Natural killer cell (primary cell): ENCODE measurements around the gene KRTAP5-3. TPM values are rescaled to one million over a fixed set of nuclear protein-coding genes. Genes with fewer than 3 reads are reported as not detected.
A peak's percentile ranks its signal among the peaks of the same experiment; 100 is the strongest.
"Not testable (repeated sequence)": the region's sequence is repeated elsewhere in the genome, so short reads cannot be mapped to it uniquely, and the experiment has no call there.

Experiments
- ATAC-seq, 3 donors: fragments of 150-1000 bp in 2 of 3; fragments of 200-7000 bp in 1 of 3; cut with Tn5 transposase; 1 replicate in 1 of 3; 2 replicates in 2 of 3; pipeline ENCODE4 v1.10.0; 2021; ENCODE audit warnings: mild to moderate bottlenecking in 2 of 3, moderate library complexity in 2 of 3
- DNase-seq, 2 donors: peaks; one replicate each; pipeline versions ENCODE4 v3.0.0 to v3.0.0-alpha.2; 2013 to 2021; ENCODE audit warnings: mixed read lengths in 1 of 2
- H3K27ac ChIP-seq: one replicate; pipeline ENCODE4 v1.5.1; 2013; ENCODE audit warnings: mild to moderate bottlenecking, low read length
- H3K27me3 ChIP-seq: one replicate; pipeline ENCODE4 v1.6.1; 2013; ENCODE audit warnings: low read length; ENCODE audit not compliant: control insufficient read depth, insufficient read depth
- H3K36me3 ChIP-seq: one replicate; pipeline ENCODE4 v1.6.1; 2013; ENCODE audit warnings: low read length; ENCODE audit not compliant: control insufficient read depth, insufficient read depth
- H3K4me1 ChIP-seq: one replicate; pipeline ENCODE4 v1.6.1; 2013; ENCODE audit warnings: low read length; ENCODE audit not compliant: control insufficient read depth, insufficient read depth
- H3K4me3 ChIP-seq: one replicate; pipeline ENCODE4 v1.5.1; 2013; ENCODE audit warnings: low read length
- H3K9me3 ChIP-seq: one replicate; pipeline ENCODE4 v1.6.1; 2013; ENCODE audit warnings: low read length; ENCODE audit not compliant: control insufficient read depth, insufficient read depth
- H3K27ac Mint-ChIP-seq, 2 donors: one replicate each; pipeline ENCODE4 v1.8.0; 2022; ENCODE audit warnings: mild to moderate bottlenecking in 2 of 2, mixed read lengths in 2 of 2, moderate library complexity in 1 of 2
- H3K27me3 Mint-ChIP-seq, 2 donors: one replicate each; pipeline ENCODE4 v1.8.0; 2022; ENCODE audit warnings: low read depth in 2 of 2, mixed read lengths in 2 of 2
- H3K36me3 Mint-ChIP-seq: one replicate; pipeline ENCODE4 v1.8.0; 2022; ENCODE audit warnings: mixed read lengths
- H3K4me1 Mint-ChIP-seq, 2 donors: one replicate each; pipeline ENCODE4 v1.8.0; 2022; ENCODE audit warnings: mixed read lengths in 2 of 2
- H3K4me3 Mint-ChIP-seq: one replicate; pipeline ENCODE4 v1.8.0; 2022; ENCODE audit warnings: mild to moderate bottlenecking, moderate library complexity, mixed read lengths
- H3K9me3 Mint-ChIP-seq, 2 donors: one replicate each; pipeline ENCODE4 v1.8.0; 2022; ENCODE audit warnings: mixed read lengths in 2 of 2
- WGBS: methylation state at CpG from one replicate; pipeline ENCODE4 v1.1.7; 2013; ENCODE audit warnings: missing lambda C conversion rate; ENCODE audit not compliant: insufficient coverage; 5-methylcytosine and 5-hydroxymethylcytosine counted together
- intact Hi-C: fragments of 100-400 bp; cut with micrococcal nuclease; formaldehyde crosslinking; loops from one replicate; pipeline ENCODE4 v1.14.2; 2022
- total RNA-seq, 4 donors: library from RNA; stranded (reverse); fragments of 120-200 nt in 1 of 4; gene quantifications; one replicate each; pipeline versions ENCODE4 v1.2.3 to v1.2.4, GENCODE V29; 2013 to 2022
- TF ChIP-seq, protein P1 (sequence below): fragments of 200-600 bp; IDR thresholded peaks from one replicate; pipeline ENCODE4 v1.8.0; 2022; ENCODE audit warnings: antibody characterized with exemption

Gene KRTAP5-3
- total RNA-seq, 3 donors from 2014 or later (not counting 1 experiment from before 2014, with no cell fraction given), result not detected

DNA sequence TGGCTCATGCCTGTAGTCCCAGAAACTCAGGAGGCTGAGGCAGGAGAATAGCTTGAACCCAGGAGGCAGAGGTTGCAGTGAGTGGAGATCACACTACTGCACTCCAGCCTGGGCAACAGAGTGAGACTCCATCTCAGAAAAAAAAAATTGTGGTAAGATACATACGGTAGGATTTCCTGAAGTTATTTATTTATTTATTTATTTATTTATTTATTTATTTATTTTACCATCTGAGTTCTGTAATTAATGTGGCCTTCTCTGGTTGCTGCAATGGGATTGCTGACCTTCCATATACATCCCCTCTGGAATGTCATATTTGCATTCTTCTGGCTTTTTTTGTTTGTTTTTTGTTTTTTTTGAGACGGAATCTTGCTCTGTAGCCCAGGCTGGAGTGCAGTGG lies 25.4 kb downstream of the KRTAP5-3 start:
- H3K4me3 Mint-ChIP-seq, H3K4me1 Mint-ChIP-seq, H3K9me3 Mint-ChIP-seq, H3K36me3 Mint-ChIP-seq, ATAC-seq, intact Hi-C loops, H3K9me3 ChIP-seq, H3K27me3 ChIP-seq, H3K36me3 ChIP-seq, H3K27ac ChIP-seq, H3K4me3 ChIP-seq, H3K27ac Mint-ChIP-seq, DNase-seq: not testable (repeated sequence)
- H3K4me1 ChIP-seq, result peaks cover 19% of the 10 kb centered on the region
- H3K27me3 Mint-ChIP-seq, result peaks cover 6 to 13% of the 10 kb centered on the region in 2 donors
- WGBS, result 100% methylated on average over 1 of the region's 2 CpGs

DNA sequence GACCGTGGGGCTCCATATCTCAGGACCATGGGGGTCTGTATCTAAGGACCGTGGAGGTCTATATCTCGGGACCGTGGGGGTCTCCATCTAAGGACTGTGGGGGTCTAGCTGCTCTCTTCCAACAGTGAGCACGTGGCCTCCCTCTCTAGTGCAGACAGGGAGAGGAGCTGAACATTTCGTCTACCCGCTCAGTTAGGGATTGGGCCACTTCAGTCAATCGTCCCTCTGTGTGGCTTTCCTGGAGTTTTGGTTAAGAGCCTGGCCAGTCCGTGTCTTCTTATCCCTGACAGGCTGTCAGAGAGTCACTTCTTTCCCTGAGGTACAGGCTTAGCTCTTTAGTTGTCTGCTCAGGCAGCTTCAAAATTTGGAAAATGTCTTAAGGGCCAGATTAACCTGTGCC lies 26.3 kb downstream of the KRTAP5-3 start:
- peaks cover 16% of the 10 kb centered on the region for H3K4me1 ChIP-seq
- WGBS, result 82% methylated on average over 9 of the region's 9 CpGs
- no peaks in the 10 kb centered on the region for H3K4me1 Mint-ChIP-seq
- no peaks in the 10 kb centered on the region for H3K36me3 ChIP-seq
- no peaks in the 10 kb centered on the region for H3K36me3 Mint-ChIP-seq
- TF ChIP-seq, protein P1, sequence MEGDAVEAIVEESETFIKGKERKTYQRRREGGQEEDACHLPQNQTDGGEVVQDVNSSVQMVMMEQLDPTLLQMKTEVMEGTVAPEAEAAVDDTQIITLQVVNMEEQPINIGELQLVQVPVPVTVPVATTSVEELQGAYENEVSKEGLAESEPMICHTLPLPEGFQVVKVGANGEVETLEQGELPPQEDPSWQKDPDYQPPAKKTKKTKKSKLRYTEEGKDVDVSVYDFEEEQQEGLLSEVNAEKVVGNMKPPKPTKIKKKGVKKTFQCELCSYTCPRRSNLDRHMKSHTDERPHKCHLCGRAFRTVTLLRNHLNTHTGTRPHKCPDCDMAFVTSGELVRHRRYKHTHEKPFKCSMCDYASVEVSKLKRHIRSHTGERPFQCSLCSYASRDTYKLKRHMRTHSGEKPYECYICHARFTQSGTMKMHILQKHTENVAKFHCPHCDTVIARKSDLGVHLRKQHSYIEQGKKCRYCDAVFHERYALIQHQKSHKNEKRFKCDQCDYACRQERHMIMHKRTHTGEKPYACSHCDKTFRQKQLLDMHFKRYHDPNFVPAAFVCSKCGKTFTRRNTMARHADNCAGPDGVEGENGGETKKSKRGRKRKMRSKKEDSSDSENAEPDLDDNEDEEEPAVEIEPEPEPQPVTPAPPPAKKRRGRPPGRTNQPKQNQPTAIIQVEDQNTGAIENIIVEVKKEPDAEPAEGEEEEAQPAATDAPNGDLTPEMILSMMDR, result no peak
- DNase-seq (no peak), ATAC-seq (no peak)
- H3K27ac Mint-ChIP-seq, result no peak overlapping the region
- H3K9me3 ChIP-seq, result peaks cover 6% of the 10 kb centered on the region
- H3K4me3 Mint-ChIP-seq, result no peak overlapping the region
- no peaks in the 10 kb centered on the region for H3K9me3 Mint-ChIP-seq
- H3K27me3 ChIP-seq, result no peaks in the 10 kb centered on the region
- no peak overlapping the region for H3K4me3 ChIP-seq
- H3K27ac ChIP-seq, result no peak overlapping the region
- peaks cover 6 to 13% of the 10 kb centered on the region in 2 donors for H3K27me3 Mint-ChIP-seq
- intact Hi-C loops, result no loop called here

DNA sequence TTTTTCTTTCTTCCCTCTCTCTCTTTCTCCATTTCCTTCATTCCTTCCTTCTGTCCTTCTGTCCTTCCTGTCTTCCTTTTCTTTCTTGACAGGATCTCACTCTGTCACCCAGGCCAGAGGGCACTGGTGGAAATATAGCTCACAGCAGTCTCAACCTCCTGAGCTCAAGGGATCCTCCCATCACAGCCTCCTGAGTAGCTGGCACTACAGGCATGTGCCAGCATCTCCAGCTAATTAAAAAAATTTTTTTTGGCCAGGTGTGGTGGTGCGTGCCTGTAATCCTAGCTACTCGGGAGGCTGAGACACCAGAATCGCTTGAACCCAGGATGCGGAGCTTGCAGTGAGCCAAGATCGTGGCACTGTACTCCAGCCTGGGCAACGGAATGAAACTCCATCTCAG lies 31.4 kb downstream of the KRTAP5-3 start:
- no peak overlapping the region for H3K27ac Mint-ChIP-seq
- peak overlapping the region; percentile 41 for H3K4me3 Mint-ChIP-seq

DNA sequence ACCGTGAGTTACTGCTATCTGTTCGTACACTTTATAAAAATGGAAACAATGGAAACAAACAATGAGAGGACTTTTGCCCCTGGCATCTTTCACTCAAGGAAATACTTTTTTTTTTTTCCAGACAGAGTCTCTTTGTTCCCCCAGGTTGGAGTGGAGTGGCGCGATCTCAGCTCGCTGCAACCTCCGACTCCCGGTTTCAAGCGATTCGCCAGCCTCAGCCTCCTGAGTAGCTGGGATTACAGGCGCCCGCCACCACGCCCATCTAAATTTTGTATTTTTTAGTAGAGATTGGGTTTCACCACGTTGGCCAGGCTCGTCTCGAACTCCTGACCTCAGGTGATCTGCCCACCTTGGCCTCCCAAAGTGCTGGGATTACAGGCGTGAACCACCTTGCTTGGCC lies 32.5 kb downstream of the KRTAP5-3 start:
- not testable (repeated sequence) for H3K27ac Mint-ChIP-seq, H3K36me3 Mint-ChIP-seq, H3K27me3 ChIP-seq, H3K4me3 ChIP-seq, H3K9me3 Mint-ChIP-seq, H3K36me3 ChIP-seq, ATAC-seq, H3K27ac ChIP-seq, DNase-seq, H3K9me3 ChIP-seq
- H3K4me3 Mint-ChIP-seq, result peak overlapping the region; percentile 69
- 88% methylated on average over 16 of the region's 16 CpGs for WGBS
- intact Hi-C loops, result loop anchor here (2.0 kb wide), 1 partner anchor 29 kb away; no protein-coding TSS in a partner anchor
- peaks cover 0 to 17% of the 10 kb centered on the region in 2 donors for H3K4me1 Mint-ChIP-seq
- peaks cover 0 to 11% of the 10 kb centered on the region in 2 donors for H3K27me3 Mint-ChIP-seq
- H3K4me1 ChIP-seq, result peaks cover 26% of the 10 kb centered on the region

More for the DNA sequence above, 31.4 kb downstream of the KRTAP5-3 start:
- ATAC-seq (no peak), DNase-seq (no peak)
- H3K27me3 Mint-ChIP-seq, result peaks cover 0 to 14% of the 10 kb centered on the region in 2 donors
- no peak overlapping the region for H3K27ac ChIP-seq
- 85% methylated on average over 6 of the region's 6 CpGs for WGBS
- intact Hi-C loops, result no loop called here
- H3K9me3 ChIP-seq, result peaks cover 6% of the 10 kb centered on the region
- H3K36me3 Mint-ChIP-seq, result no peaks in the 10 kb centered on the region
- no peak overlapping the region for H3K4me3 ChIP-seq
- H3K9me3 Mint-ChIP-seq, result no peaks in the 10 kb centered on the region
- H3K4me1 ChIP-seq, result peaks cover 18% of the 10 kb centered on the region
- TF ChIP-seq, protein P1, result no peak
- no peaks in the 10 kb centered on the region for H3K36me3 ChIP-seq
- peaks cover 0 to 14% of the 10 kb centered on the region in 2 donors for H3K4me1 Mint-ChIP-seq
- H3K27me3 ChIP-seq, result no peaks in the 10 kb centered on the region
